Muscle of leg (tissue), 11 donors: ENCODE data around the gene NEK10. TPM values are rescaled to one million over a fixed set of nuclear protein-coding genes. Genes with fewer than 3 reads are reported as not detected.

Experiments
- DNase-seq: peaks from one replicate; pipeline ENCODE4 v3.0.0; 2013
- H3K27ac ChIP-seq: one replicate; pipeline ENCODE4 v1.5.1; 2013; ENCODE audit warnings: mild to moderate bottlenecking, low read length, control low read depth
- H3K27me3 ChIP-seq: one replicate; pipeline ENCODE4 v1.6.1; 2013; ENCODE audit warnings: low read length; ENCODE audit not compliant: control insufficient read depth, insufficient read depth
- H3K36me3 ChIP-seq: one replicate; pipeline ENCODE4 v1.6.1; 2013; ENCODE audit warnings: low read length; ENCODE audit not compliant: control insufficient read depth, insufficient read depth
- H3K4me1 ChIP-seq: one replicate; pipeline ENCODE4 v1.6.1; 2013; ENCODE audit warnings: low read length; ENCODE audit not compliant: control insufficient read depth, insufficient read depth
- H3K4me3 ChIP-seq: one replicate; pipeline ENCODE4 v1.5.1; 2013; ENCODE audit warnings: low read length, control low read depth
- H3K9me3 ChIP-seq: replicated peaks from 2 replicates; pipeline ENCODE4 v1.6.1; 2013; ENCODE audit warnings: low read depth, low read length; ENCODE audit not compliant: control insufficient read depth
- WGBS: methylation state at CpG from one replicate; pipeline ENCODE4 v1.1.5; 2013; ENCODE audit warnings: missing lambda C conversion rate; ENCODE audit not compliant: insufficient coverage; 5-methylcytosine and 5-hydroxymethylcytosine counted together
- polyA plus RNA-seq, 8 donors: library from polyadenylated mRNA; unstranded; fragments of 120-200 nt; gene quantifications; one replicate each; pipeline versions ENCODE4 v1.2.1 to v1.2.3, GENCODE V29; 2013; ENCODE audit warnings: inconsistent platforms in 1 of 8, low replicate concordance in 1 of 8; ENCODE audit not compliant: insufficient read length in 8 of 8, insufficient read depth in 1 of 8
- total RNA-seq: library from RNA; stranded (reverse); fragments of 120-200 nt; gene quantifications from one replicate; pipeline ENCODE4 v1.2.4, GENCODE V29; 2013

Gene NEK10
- total and polyA plus RNA-seq, 9 donors: 1.7 to 6.6 (median 3.3) TPM

- no peaks in the 10 kb centered on the region for H3K36me3 ChIP-seq
- H3K9me3 ChIP-seq: no peaks in the 10 kb centered on the region
- H3K27me3 ChIP-seq: no peaks in the 10 kb centered on the region
- no CpG with 5 or more reads among the region's 3 CpGs for WGBS
- H3K4me1 ChIP-seq: no peaks in the 10 kb centered on the region
- no peak for DNase-seq
- H3K27ac ChIP-seq: no peak overlapping the region
- H3K4me3 ChIP-seq: no peak overlapping the region
Observed at GRCh38 chr3:27160146-27160545, 209.0 kb downstream of the NEK10 start.

GRCh38 chr3:27147215-27147614 lies 222.0 kb downstream of the NEK10 start:
- no peaks in the 10 kb centered on the region for H3K36me3 ChIP-seq
- no peak overlapping the region for H3K4me3 ChIP-seq
- no peaks in the 10 kb centered on the region for H3K9me3 ChIP-seq
- H3K27me3 ChIP-seq: no peaks in the 10 kb centered on the region
- DNase-seq: no peak
- 100% methylated on average over 1 of the region's 1 CpG for WGBS
- H3K27ac ChIP-seq: no peak overlapping the region
- H3K4me1 ChIP-seq: no peaks in the 10 kb centered on the region

- H3K4me1 ChIP-seq: no peaks in the 10 kb centered on the region
- 55% methylated on average over 3 of the region's 3 CpGs for WGBS
- DNase-seq: no peak
- no peaks in the 10 kb centered on the region for H3K27me3 ChIP-seq
- H3K9me3 ChIP-seq: no peaks in the 10 kb centered on the region
- no peak overlapping the region for H3K27ac ChIP-seq
- no peak overlapping the region for H3K4me3 ChIP-seq
- H3K36me3 ChIP-seq: no peaks in the 10 kb centered on the region
Observed at GRCh38 chr3:27146786-27147185, 222.4 kb downstream of the NEK10 start.

GRCh38 chr3:27145719-27146118 lies 223.5 kb downstream of the NEK10 start:
- peaks cover 4% of the 10 kb centered on the region for H3K9me3 ChIP-seq
- no peak overlapping the region for H3K27ac ChIP-seq
- no peaks in the 10 kb centered on the region for H3K27me3 ChIP-seq
- no peaks in the 10 kb centered on the region for H3K4me1 ChIP-seq
- no peak for DNase-seq
- H3K4me3 ChIP-seq: no peak overlapping the region
- WGBS: no CpG with 5 or more reads among the region's 3 CpGs
- no peaks in the 10 kb centered on the region for H3K36me3 ChIP-seq

- Histone ChIP-seq H3K4me3 (no peak overlapping the region), H3K36me3 (no peaks in the 10 kb centered on the region), H3K27me3 (no peaks in the 10 kb centered on the region), H3K9me3 (peaks cover 4% of the 10 kb centered on the region), H3K4me1 (peaks cover 4% of the 10 kb centered on the region), H3K27ac (no peak overlapping the region)
- no peak for DNase-seq
Observed at GRCh38 chr3:27141668-27142067, 227.5 kb downstream of the NEK10 start.

- peaks cover 4% of the 10 kb centered on the region for H3K4me1 ChIP-seq
- no peaks in the 10 kb centered on the region for H3K36me3 ChIP-seq
- no peak overlapping the region for H3K27ac ChIP-seq
- no peaks in the 10 kb centered on the region for H3K27me3 ChIP-seq
- no peak overlapping the region for H3K4me3 ChIP-seq
- H3K9me3 ChIP-seq: peaks cover 4% of the 10 kb centered on the region
- peak; percentile 14 for DNase-seq
Observed at GRCh38 chr3:27138562-27138961, 230.6 kb downstream of the NEK10 start.

GRCh38 chr3:27138005-27138404 lies 231.2 kb downstream of the NEK10 start:
- Histone ChIP-seq H3K4me3 (no peak overlapping the region), H3K27ac (no peak overlapping the region), H3K27me3 (no peaks in the 10 kb centered on the region), H3K4me1 (peaks cover 4% of the 10 kb centered on the region), H3K36me3 (no peaks in the 10 kb centered on the region), H3K9me3 (peaks cover 4% of the 10 kb centered on the region)
- no peak for DNase-seq
- 77% methylated on average over 4 of the region's 4 CpGs for WGBS

GRCh38 chr3:27134171-27134796 lies 234.9 kb downstream of the NEK10 start:
- peaks cover 4% of the 10 kb centered on the region for H3K4me1 ChIP-seq
- no CpG with 5 or more reads among the region's 2 CpGs for WGBS
- peak; percentile 72 for DNase-seq
- no peaks in the 10 kb centered on the region for H3K9me3 ChIP-seq
- no peak overlapping the region for H3K4me3 ChIP-seq
- H3K27me3 ChIP-seq: no peaks in the 10 kb centered on the region
- H3K36me3 ChIP-seq: no peaks in the 10 kb centered on the region
- H3K27ac ChIP-seq: no peak overlapping the region

- Histone ChIP-seq H3K4me1 (no peaks in the 10 kb centered on the region), H3K27me3 (no peaks in the 10 kb centered on the region), H3K4me3 (no peak overlapping the region), H3K9me3 (no peaks in the 10 kb centered on the region), H3K27ac (no peak overlapping the region), H3K36me3 (no peaks in the 10 kb centered on the region)
- no peak for DNase-seq
- WGBS: no CpG with 5 or more reads among the region's 2 CpGs
Observed at GRCh38 chr3:27133060-27133459, 236.1 kb downstream of the NEK10 start.

- no peaks in the 10 kb centered on the region for H3K27me3 ChIP-seq
- WGBS: no CpG with 5 or more reads among the region's 1 CpG
- no peak for DNase-seq
Observed at GRCh38 chr3:27130796-27131195, 238.4 kb downstream of the NEK10 start.

GRCh38 chr3:27127879-27128278 lies 241.3 kb downstream of the NEK10 start:
- Histone ChIP-seq H3K27me3 (no peaks in the 10 kb centered on the region), H3K4me1 (no peaks in the 10 kb centered on the region), H3K4me3 (no peak overlapping the region), H3K27ac (no peak overlapping the region), H3K36me3 (no peaks in the 10 kb centered on the region), H3K9me3 (no peaks in the 10 kb centered on the region)
- DNase-seq: no peak
- no CpG with 5 or more reads among the region's 3 CpGs for WGBS

More at GRCh38 chr3:27130796-27131195, 238.4 kb downstream of the NEK10 start:
- H3K4me1 ChIP-seq: no peaks in the 10 kb centered on the region
- H3K4me3 ChIP-seq: no peak overlapping the region
- no peak overlapping the region for H3K27ac ChIP-seq
- H3K36me3 ChIP-seq: no peaks in the 10 kb centered on the region
- H3K9me3 ChIP-seq: no peaks in the 10 kb centered on the region
